Measurements from ENCODE around the gene CTRB1. TPM values are rescaled to one million over a fixed set of nuclear protein-coding genes. Genes with fewer than 3 reads are reported as not detected.

Gene CTRB1
- total RNA-seq, 2 experiments from 2014 or later: not detected

DNA sequence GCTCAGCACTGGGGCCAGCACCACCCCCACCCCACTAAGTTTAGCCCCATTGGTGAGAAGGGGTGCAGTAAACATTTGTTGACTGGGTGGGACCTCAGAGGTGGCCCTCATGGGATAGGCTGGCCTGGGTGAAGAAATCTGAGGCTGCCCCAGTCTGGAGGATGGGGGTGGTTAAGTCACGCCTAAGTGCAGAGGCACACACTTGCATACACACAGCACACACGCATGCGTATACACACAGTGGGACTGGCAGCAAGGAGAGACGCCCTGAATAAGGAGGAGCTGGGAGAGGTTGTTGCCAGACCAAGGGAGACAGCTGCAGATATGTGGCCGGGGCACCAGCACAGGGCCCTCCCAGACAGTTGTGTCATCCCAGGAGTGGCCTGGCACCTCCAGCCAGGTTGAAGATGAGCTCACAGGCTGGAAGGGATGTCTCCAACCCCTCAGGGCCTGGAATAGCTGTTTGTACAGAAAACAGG is 35.6 kb downstream of the CTRB1 start:
- Mint-ChIP-seq H3K4me3 (no peak overlapping the region), H3K4me1 (ENCODE audit: low read depth) (peaks cover 2% of the 10 kb centered on the region), H3K36me3 (no peaks in the 10 kb centered on the region), H3K27ac (no peak overlapping the region), H3K27me3 (peaks cover 37% of the 10 kb centered on the region), H3K9me3 (no peaks in the 10 kb centered on the region)
- intact Hi-C loops (cut with micrococcal nuclease): no loop called here
- ChIA-PET CTCF (interaction anchor here (0.6 kb wide), 1 partner anchor 21 kb away, joined by 3 read pairs; no protein-coding TSS in a partner anchor), POLR2A (no interaction called here)
- peak; percentile 7 for DNase-seq

DNA sequence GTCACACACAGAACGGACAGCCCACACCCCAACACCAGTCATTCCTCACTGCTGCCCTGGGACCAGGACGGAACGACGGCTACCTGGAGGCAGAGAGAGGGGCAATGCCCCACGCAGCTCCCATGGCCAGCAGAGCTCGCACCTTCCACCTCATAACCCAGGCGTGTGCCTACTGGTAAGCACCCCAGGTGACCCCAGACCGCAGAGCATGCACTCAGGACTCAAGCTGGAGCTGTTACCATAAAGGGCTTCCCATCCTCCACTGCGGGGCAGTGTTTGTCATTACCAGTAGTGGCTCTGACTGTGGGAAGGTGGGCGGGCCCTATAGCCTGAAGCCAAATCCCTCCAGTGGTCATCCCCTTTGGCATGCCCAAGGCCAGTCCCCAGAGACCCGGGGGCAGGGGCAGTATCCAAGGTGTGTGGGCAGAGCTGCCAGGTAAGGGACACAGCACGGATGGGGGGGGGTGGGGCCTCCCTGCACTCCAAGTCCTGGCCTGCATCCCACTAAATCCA is 37.3 kb downstream of the CTRB1 start:
- Mint-ChIP-seq H3K4me3 (no peak overlapping the region), H3K27me3 (peaks cover 29% of the 10 kb centered on the region), H3K9me3 (no peaks in the 10 kb centered on the region), H3K36me3 (no peaks in the 10 kb centered on the region), H3K4me1 (ENCODE audit: low read depth) (no peaks in the 10 kb centered on the region), H3K27ac (no peak overlapping the region)
- ChIA-PET POLR2A (no interaction called here), CTCF (interaction anchor here (1.3 kb wide), 1 partner anchor 129 kb away, joined by 3 read pairs; no protein-coding TSS in a partner anchor)
- DNase-seq: peak; percentile 8
- intact Hi-C loops (cut with micrococcal nuclease): no loop called here

DNA sequence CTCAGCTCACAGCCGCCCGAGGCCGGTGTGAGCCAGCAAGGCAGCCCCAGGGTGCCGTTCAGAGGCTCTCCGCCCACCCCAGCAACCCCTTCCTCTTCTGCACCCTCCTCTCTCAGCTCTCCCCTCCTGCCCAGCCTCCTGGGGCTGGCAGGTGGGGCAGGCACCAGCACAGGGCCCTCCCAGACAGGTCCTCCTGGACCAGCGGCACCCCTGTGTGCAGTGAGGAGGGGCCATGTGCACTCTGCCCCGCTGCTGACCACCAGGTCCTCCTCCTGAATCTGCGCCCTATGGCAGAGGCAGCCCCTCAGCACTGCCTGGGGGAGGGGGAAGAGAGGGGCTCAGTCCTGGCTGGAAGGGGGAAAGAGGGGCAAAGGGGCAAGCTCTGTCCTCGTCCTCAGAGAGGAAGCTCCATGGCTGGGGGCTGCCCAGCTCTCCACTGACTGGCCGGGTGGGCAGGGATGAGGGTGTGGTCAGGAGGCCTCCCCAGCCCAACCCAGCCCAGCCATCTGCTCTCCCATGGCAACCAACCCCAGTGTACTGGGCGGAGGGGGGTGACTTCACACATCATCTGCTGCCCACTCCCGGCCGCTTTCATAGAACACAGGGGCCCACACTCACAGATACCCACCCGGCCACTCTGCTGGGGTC is 38.0 kb downstream of the CTRB1 start:
- DNase-seq: no peak
- Mint-ChIP-seq H3K4me3 (no peak overlapping the region), H3K27me3 (peaks cover 27% of the 10 kb centered on the region), H3K9me3 (no peaks in the 10 kb centered on the region), H3K27ac (no peak overlapping the region), H3K4me1 (ENCODE audit: low read depth) (no peaks in the 10 kb centered on the region), H3K36me3 (no peaks in the 10 kb centered on the region)
- POLR2A ChIA-PET: no interaction called here
- intact Hi-C loops (cut with micrococcal nuclease): no loop called here
- CTCF ChIA-PET: no interaction called here

DNA sequence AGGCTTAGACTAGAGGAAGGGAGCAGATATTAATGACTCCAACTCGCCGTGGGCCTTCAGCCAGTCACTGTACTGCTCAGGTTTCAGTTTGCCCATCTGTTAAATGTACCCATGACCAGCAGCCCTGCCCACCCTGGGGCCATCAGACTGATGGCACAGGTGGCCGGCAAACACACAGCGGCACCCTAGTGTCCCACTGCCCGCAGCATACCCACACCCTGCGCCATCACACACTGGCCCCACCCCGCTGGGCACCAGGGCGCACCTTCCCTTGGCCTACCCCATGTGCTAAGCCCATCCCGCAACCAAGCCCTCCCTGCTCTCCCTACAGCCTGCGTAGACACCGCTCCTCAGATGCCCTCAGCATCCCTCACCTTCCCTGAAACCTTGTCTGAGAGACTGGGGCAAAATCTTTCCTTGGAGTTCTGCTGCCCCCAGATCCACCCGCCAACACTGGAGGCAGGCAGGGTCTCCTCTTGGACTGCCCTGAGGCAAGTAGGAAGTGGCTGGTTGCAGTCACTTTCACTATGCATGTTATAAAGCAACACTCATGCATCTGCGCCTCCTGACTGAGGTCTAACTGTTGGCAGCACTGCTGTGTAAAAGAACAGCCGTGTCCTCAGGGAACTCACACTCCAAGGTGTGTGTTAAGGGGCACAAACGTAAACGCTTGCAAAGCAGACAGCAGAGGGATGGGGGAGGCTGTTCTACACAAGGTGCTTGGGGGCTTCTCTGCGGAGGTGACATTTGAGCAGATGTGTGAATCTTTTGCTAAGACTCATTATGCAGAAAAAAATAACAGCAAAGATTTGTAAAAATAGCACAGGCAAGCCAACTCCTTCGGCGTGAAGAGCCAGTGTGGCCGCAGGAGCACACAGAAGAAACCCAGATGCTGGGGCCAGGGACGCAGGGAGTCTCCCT is 39.4 kb downstream of the CTRB1 start:
- no peak for DNase-seq
- no peaks in the 10 kb centered on the region for H3K9me3 Mint-ChIP-seq
- no peak overlapping the region for H3K27ac Mint-ChIP-seq
- H3K27me3 Mint-ChIP-seq: peaks cover 22% of the 10 kb centered on the region
- ChIA-PET CTCF (no interaction called here), POLR2A (no interaction called here)
- no peaks in the 10 kb centered on the region for H3K36me3 Mint-ChIP-seq
- no peaks in the 10 kb centered on the region for H3K4me1 Mint-ChIP-seq (ENCODE audit: low read depth)
- intact Hi-C loops (cut with micrococcal nuclease): no loop called here
- no peak overlapping the region for H3K4me3 Mint-ChIP-seq

DNA sequence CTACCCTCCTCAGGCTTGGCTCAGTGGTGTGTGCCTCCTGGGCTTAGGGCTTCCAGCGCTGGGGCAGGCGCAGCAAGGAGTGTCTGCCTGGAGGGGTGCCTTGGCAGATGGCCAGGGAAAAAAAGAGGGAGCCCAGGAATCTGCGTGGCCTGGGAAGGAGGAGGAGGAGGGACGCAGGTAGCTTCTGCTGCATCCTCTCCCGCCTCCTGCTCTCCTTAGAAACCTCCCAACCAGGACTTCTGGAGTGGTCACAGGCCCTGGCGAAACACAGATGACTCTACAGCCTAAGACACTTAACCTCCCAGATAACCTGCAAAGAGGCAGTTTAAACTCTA is 40.0 kb downstream of the CTRB1 start:
- no peaks in the 10 kb centered on the region for H3K9me3 Mint-ChIP-seq
- intact Hi-C loops (cut with micrococcal nuclease): no loop called here
- H3K4me1 Mint-ChIP-seq (ENCODE audit: low read depth): no peaks in the 10 kb centered on the region
- H3K36me3 Mint-ChIP-seq: no peaks in the 10 kb centered on the region
- ChIA-PET CTCF (no interaction called here), POLR2A (no interaction called here)
- no peak overlapping the region for H3K4me3 Mint-ChIP-seq
- DNase-seq: no peak
- H3K27ac Mint-ChIP-seq: no peak overlapping the region
- H3K27me3 Mint-ChIP-seq: peaks cover 24% of the 10 kb centered on the region

DNA sequence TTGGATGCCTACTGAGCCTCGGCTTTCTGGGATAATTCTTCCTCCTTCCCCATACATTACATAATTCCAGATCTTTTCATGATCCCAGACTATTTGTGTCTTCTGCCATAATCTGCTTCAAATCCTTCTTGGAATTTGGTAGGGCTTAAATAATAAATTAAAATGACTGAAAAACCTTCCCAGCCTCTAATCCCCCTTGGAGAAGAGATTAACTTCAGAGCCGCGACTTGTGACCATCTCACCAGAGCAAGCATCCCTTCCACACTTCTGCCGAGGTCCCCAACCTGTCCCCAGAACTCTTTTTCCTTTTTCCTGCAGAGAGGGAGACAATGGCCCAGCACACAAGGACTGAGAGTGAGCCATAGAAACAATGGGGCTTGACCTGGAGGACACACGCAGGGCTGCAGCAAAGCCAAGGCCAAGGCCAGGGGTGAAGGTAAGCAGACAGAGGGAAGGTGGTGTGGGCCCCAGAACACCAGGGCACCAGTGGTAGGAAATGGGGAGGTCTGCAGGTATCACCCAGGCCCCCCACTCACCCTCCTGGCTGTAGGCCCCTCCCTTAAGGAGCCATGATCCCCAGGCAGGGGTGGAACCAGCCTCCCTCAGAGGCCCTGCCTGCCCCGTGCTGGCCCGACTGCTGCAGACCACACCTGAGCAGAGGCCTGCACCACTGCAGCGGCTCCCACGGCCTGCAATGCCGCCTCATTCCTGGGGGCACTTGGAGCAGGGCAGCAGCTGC is 42.2 kb downstream of the CTRB1 start:
- peaks cover 26% of the 10 kb centered on the region for H3K27me3 Mint-ChIP-seq

DNA sequence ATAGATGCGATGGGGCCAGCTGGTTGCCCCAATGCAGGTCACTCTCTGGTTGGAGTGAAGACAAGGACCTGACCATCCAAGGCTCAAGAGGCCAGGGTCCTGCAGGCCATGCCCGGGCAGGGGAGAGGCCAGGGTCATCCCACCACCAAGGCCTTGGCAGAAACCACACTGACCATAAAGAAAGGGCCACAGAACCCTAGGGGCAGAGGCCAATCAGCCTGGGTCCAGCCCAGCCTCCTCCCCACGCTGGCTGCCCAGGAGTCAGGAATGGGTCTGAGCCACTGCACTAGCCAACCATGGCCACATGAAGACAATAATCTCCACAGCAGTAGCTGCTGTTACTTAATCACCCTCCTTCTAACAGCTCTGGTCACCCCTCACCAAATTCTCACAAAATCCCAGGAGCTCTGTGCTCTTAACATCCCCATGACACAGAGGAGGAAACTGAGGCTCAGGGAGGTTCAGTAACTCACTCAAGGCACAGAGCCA is 42.8 kb downstream of the CTRB1 start:
- CTCF ChIA-PET: no interaction called here
- peaks cover 6% of the 10 kb centered on the region for H3K4me1 Mint-ChIP-seq (ENCODE audit: low read depth)
- DNase-seq: no peak
- no peak overlapping the region for H3K4me3 Mint-ChIP-seq
- no peak overlapping the region for H3K27ac Mint-ChIP-seq
- H3K9me3 Mint-ChIP-seq: no peaks in the 10 kb centered on the region
- peaks cover 30% of the 10 kb centered on the region for H3K27me3 Mint-ChIP-seq
- POLR2A ChIA-PET: no interaction called here
- intact Hi-C loops (cut with micrococcal nuclease): no loop called here
- H3K36me3 Mint-ChIP-seq: no peaks in the 10 kb centered on the region

More for the DNA sequence above, 42.2 kb downstream of the CTRB1 start:
- H3K4me1 Mint-ChIP-seq (ENCODE audit: low read depth): peaks cover 2% of the 10 kb centered on the region
- no peaks in the 10 kb centered on the region for H3K9me3 Mint-ChIP-seq
- POLR2A ChIA-PET: no interaction called here
- intact Hi-C loops (cut with micrococcal nuclease): no loop called here
- H3K27ac Mint-ChIP-seq: no peak overlapping the region
- no peak for DNase-seq
- CTCF ChIA-PET: no interaction called here
- H3K36me3 Mint-ChIP-seq: no peaks in the 10 kb centered on the region
- no peak overlapping the region for H3K4me3 Mint-ChIP-seq

DNA sequence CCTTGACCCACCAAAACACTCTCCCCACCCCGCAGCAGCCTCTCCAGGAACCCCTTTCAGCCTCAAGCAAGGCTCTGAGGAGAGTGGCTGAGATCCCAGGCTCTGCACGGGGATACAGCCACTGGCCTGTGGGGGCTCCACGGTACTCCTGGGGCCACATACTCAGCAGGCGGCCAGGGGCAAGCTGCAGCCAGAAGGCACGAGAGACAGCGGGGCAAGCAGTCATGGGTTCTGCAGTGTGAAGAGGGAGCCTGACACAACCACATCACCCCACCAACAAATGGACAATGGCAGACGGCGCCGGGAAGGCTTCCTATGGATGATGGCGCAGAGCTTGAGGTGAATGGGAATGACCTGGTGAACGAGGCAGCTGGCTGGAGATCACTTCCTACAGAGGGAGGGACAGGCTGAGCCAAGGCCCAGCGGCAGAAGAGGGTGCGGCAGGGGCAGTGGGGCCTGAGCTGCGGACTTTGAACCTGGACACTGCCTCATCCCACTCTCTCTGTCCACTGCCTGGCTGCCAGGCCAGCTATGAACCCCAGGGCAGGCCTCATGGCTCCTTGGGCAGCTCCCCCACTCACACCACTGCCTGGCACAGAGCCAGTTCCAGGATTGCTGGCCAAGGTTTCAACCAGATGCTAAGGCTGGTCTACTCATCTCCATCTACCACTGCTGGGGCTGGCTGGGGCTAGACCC is 43.5 kb downstream of the CTRB1 start:
- CTCF ChIA-PET: no interaction called here
- H3K4me1 Mint-ChIP-seq (ENCODE audit: low read depth): peaks cover 6% of the 10 kb centered on the region
- no peaks in the 10 kb centered on the region for H3K36me3 Mint-ChIP-seq

DNA sequence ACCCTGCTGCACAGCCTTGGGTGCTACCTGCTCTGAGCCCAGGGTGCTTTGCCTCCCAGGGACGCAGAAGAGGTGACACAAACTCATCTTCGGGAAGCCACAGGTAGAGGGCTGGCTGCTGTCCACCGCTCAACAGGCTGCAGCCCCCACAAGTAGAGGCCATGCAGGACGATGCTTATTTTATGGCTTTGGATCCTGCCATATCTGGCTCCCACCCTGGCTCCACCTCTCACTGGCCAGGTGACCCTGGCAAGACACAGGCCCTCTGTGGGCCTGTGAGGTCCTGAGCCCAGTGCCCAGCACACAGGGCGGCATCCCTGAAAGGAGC is 44.0 kb downstream of the CTRB1 start:
- Mint-ChIP-seq H3K9me3 (no peaks in the 10 kb centered on the region), H3K4me3 (no peak overlapping the region), H3K27ac (no peak overlapping the region), H3K4me1 (ENCODE audit: low read depth) (peaks cover 6% of the 10 kb centered on the region), H3K36me3 (no peaks in the 10 kb centered on the region), H3K27me3 (peaks cover 34% of the 10 kb centered on the region)
- CTCF ChIA-PET: no interaction called here
- POLR2A ChIA-PET: no interaction called here
- no peak for DNase-seq
- intact Hi-C loops (cut with micrococcal nuclease): no loop called here

More for the DNA sequence above, 43.5 kb downstream of the CTRB1 start:
- no peak overlapping the region for H3K4me3 Mint-ChIP-seq
- DNase-seq: peak; percentile 6
- H3K27ac Mint-ChIP-seq: no peak overlapping the region
- POLR2A ChIA-PET: no interaction called here
- no peaks in the 10 kb centered on the region for H3K9me3 Mint-ChIP-seq
- intact Hi-C loops (cut with micrococcal nuclease): no loop called here
- H3K27me3 Mint-ChIP-seq: peaks cover 34% of the 10 kb centered on the region

DNA sequence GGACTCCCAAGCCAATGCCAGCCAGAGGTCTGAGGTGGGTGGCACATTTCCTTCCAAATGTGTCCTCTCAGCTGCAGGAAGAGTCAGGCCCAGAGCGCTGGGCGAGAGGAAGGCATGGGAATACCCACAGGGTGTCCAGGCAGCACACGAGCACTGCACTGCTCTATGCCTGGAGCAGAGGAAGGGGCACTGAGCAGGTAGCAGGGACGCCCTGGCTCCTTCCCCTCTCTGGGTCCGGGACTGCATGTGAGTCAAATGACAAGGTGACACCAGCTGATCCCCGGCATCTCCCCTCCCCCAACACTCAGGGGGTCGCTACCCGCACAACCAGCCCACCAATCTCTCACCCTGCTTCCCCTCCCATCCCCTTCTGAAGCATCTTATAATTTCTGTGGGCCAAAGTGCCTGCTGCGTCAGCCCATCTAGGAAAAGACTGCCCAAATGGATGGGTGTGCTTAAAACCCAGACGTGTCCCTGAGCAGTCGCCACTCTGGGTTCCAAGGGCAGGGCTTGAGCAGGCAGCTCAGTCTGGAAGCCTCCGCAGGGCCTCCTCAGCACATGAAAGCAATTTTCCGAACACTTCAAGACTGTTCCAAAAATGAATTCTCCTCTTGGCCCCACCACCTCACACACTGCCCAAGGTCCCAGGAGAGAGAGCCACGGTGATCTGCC is 44.6 kb downstream of the CTRB1 start:
- Mint-ChIP-seq H3K36me3 (no peaks in the 10 kb centered on the region), H3K4me3 (no peak overlapping the region), H3K27me3 (peaks cover 30% of the 10 kb centered on the region), H3K9me3 (no peaks in the 10 kb centered on the region), H3K27ac (no peak overlapping the region), H3K4me1 (ENCODE audit: low read depth) (peaks cover 6% of the 10 kb centered on the region)
- intact Hi-C loops (cut with micrococcal nuclease): no loop called here
- POLR2A ChIA-PET: no interaction called here
- DNase-seq: peak; percentile 8
- CTCF ChIA-PET: no interaction called here

DNA sequence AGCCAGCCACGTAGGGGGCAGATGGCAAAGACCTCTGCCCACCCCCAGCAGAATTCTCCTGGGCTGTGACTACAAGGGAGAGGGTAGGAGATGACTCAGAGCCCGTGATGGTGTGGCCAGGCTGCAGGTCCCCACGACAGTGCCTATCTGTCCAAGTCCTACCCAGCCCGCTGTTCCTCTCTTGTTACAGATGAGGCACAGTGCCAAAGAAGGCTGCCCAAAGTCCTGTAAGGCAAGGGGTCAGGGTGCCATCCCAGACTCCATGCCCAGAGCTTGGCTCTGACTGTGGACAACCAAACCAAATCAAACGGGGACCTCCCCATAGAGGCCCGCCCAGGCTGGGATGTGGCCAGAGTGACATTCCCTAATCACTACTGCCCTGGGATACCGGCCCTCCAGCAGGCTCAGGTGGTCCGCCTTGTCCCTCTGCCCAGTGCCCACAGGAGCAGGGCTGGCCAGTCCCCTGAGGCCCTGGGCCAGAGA is 45.2 kb downstream of the CTRB1 start:
- POLR2A ChIA-PET: no interaction called here
- intact Hi-C loops (cut with micrococcal nuclease): no loop called here
- peaks cover 30% of the 10 kb centered on the region for H3K27me3 Mint-ChIP-seq
- no peaks in the 10 kb centered on the region for H3K36me3 Mint-ChIP-seq
- DNase-seq: no peak
- no peaks in the 10 kb centered on the region for H3K9me3 Mint-ChIP-seq
- peak overlapping the region; percentile 24 for H3K4me3 Mint-ChIP-seq
- H3K27ac Mint-ChIP-seq: no peak overlapping the region
- CTCF ChIA-PET: no interaction called here
- H3K4me1 Mint-ChIP-seq (ENCODE audit: low read depth): peaks cover 6% of the 10 kb centered on the region

All from activated CD4-positive, alpha-beta memory T cell treated with anti-CD3 and anti-CD28 coated beads for 36 hours (primary cell).